ENCODE results near the gene XPO6. TPM values are rescaled to one million over a fixed set of nuclear protein-coding genes. Genes with fewer than 3 reads are reported as not detected.
A peak's percentile ranks its signal among the peaks of the same experiment; 100 is the strongest.
"Not testable (repeated sequence)": the region's sequence is repeated elsewhere in the genome, so short reads cannot be mapped to it uniquely, and the experiment has no call there.

Gene XPO6
- total and polyA plus RNA-seq, 5 donors from 2014 or later: 60.4 to 302 (median 64.9) TPM

- Histone ChIP-seq H3K27me3 (ENCODE audit: control insufficient read depth, insufficient read depth, low read length) (no peaks in the 10 kb centered on the region), H3K4me3 (ENCODE audit: low read depth, low read length) (no peak overlapping the region), H3K4me1 (ENCODE audit: control insufficient read depth, insufficient read depth, low read length, poor library complexity, severe bottlenecking) (peaks cover 3% of the 10 kb centered on the region), H3K36me3 (ENCODE audit: control insufficient read depth, insufficient read depth, low read length) (no peaks in the 10 kb centered on the region), H3K9me3 (ENCODE audit: control insufficient read depth in 2 of 2, low read length in 2 of 2) (peaks cover 6 to 8% of the 10 kb centered on the region in 2 experiments), H3K27ac (ENCODE audit: insufficient read depth, low read length, poor library complexity, severe bottlenecking) (no peak overlapping the region)
- Mint-ChIP-seq H3K27me3 (peaks cover 12% of the 10 kb centered on the region), H3K36me3 (no peaks in the 10 kb centered on the region), H3K27ac (no peak overlapping the region), H3K4me1 (peaks cover 0 to 3% (median 0%) of the 10 kb centered on the region in 4 donors), H3K4me3 (no peak overlapping the region), H3K9me3 (peaks cover 0 to 5% (median 0%) of the 10 kb centered on the region in 7 donors)
- ATAC-seq (ENCODE audit: low read depth in 2 of 2) (no peak), DNase-seq (no peak)
Observed at GRCh38 chr16:28254158-28254557, 42.4 kb upstream of the XPO6 start.

- Histone ChIP-seq H3K9me3 (ENCODE audit: control insufficient read depth in 2 of 2, low read length in 2 of 2) (peaks cover 6 to 8% of the 10 kb centered on the region in 2 experiments), H3K27ac (ENCODE audit: insufficient read depth, low read length, poor library complexity, severe bottlenecking) (no peak overlapping the region), H3K4me1 (ENCODE audit: control insufficient read depth, insufficient read depth, low read length, poor library complexity, severe bottlenecking) (no peaks in the 10 kb centered on the region), H3K4me3 (ENCODE audit: low read depth, low read length) (no peak overlapping the region), H3K27me3 (ENCODE audit: control insufficient read depth, insufficient read depth, low read length) (no peaks in the 10 kb centered on the region), H3K36me3 (ENCODE audit: control insufficient read depth, insufficient read depth, low read length) (no peaks in the 10 kb centered on the region)
- no peaks in the 10 kb centered on the region for H3K36me3 Mint-ChIP-seq
- H3K9me3 Mint-ChIP-seq: peaks cover 0 to 5% (median 0%) of the 10 kb centered on the region in 7 donors
- DNase-seq (no peak), ATAC-seq (ENCODE audit: low read depth in 2 of 2) (no peak)
- H3K4me1 Mint-ChIP-seq: no peaks in the 10 kb centered on the region
- H3K27me3 Mint-ChIP-seq: peaks cover 6% of the 10 kb centered on the region
- H3K27ac Mint-ChIP-seq: no peak overlapping the region
- no peak overlapping the region for H3K4me3 Mint-ChIP-seq
Observed at GRCh38 chr16:28250999-28251398, 39.2 kb upstream of the XPO6 start.

- not testable (repeated sequence) for H3K4me1 ChIP-seq (ENCODE audit: control insufficient read depth, insufficient read depth, low read length, poor library complexity, severe bottlenecking); H3K27me3 ChIP-seq (ENCODE audit: control insufficient read depth, insufficient read depth, low read length); H3K4me1 Mint-ChIP-seq; H3K36me3 ChIP-seq (ENCODE audit: control insufficient read depth, insufficient read depth, low read length); H3K9me3 Mint-ChIP-seq; H3K4me3 Mint-ChIP-seq; H3K4me3 ChIP-seq (ENCODE audit: low read depth, low read length); H3K27ac Mint-ChIP-seq; H3K36me3 Mint-ChIP-seq; ATAC-seq (ENCODE audit: low read depth in 2 of 2); H3K27me3 Mint-ChIP-seq; H3K27ac ChIP-seq (ENCODE audit: insufficient read depth, low read length, poor library complexity, severe bottlenecking); H3K9me3 ChIP-seq (ENCODE audit: control insufficient read depth in 2 of 2, low read length in 2 of 2); DNase-seq
Observed at GRCh38 chr16:28249483-28249882, 37.7 kb upstream of the XPO6 start.

GRCh38 chr16:28241924-28242323 is 30.2 kb upstream of the XPO6 start:
- Mint-ChIP-seq H3K36me3 (no peaks in the 10 kb centered on the region), H3K4me1 (no peaks in the 10 kb centered on the region), H3K4me3 (no peak overlapping the region), H3K27ac (no peak overlapping the region), H3K27me3 (peaks cover 4% of the 10 kb centered on the region), H3K9me3 (peaks cover 0 to 3% (median 0%) of the 10 kb centered on the region in 7 donors)
- Histone ChIP-seq H3K27ac (ENCODE audit: insufficient read depth, low read length, poor library complexity, severe bottlenecking) (no peak overlapping the region), H3K9me3 (ENCODE audit: control insufficient read depth in 2 of 2, low read length in 2 of 2) (no peaks in the 10 kb centered on the region), H3K27me3 (ENCODE audit: control insufficient read depth, insufficient read depth, low read length) (no peaks in the 10 kb centered on the region), H3K4me3 (ENCODE audit: low read depth, low read length) (no peak overlapping the region), H3K4me1 (ENCODE audit: control insufficient read depth, insufficient read depth, low read length, poor library complexity, severe bottlenecking) (no peaks in the 10 kb centered on the region), H3K36me3 (ENCODE audit: control insufficient read depth, insufficient read depth, low read length) (no peaks in the 10 kb centered on the region)
- no peak for DNase-seq
- ATAC-seq (ENCODE audit: low read depth in 2 of 2): no peak

GRCh38 chr16:28237754-28238357 is 26.1 kb upstream of the XPO6 start:
- Mint-ChIP-seq H3K27me3 (peaks cover 8% of the 10 kb centered on the region), H3K9me3 (peaks cover 0 to 4% (median 0%) of the 10 kb centered on the region in 7 donors), H3K4me1 (no peaks in the 10 kb centered on the region), H3K4me3 (no peak overlapping the region), H3K27ac (no peak overlapping the region), H3K36me3 (no peaks in the 10 kb centered on the region)
- H3K9me3 ChIP-seq (ENCODE audit: control insufficient read depth in 2 of 2, low read length in 2 of 2): no peaks in the 10 kb centered on the region
- no peak overlapping the region for H3K27ac ChIP-seq (ENCODE audit: insufficient read depth, low read length, poor library complexity, severe bottlenecking)
- no peaks in the 10 kb centered on the region for H3K4me1 ChIP-seq (ENCODE audit: control insufficient read depth, insufficient read depth, low read length, poor library complexity, severe bottlenecking)
- H3K36me3 ChIP-seq (ENCODE audit: control insufficient read depth, insufficient read depth, low read length): no peaks in the 10 kb centered on the region
- no peak overlapping the region for H3K4me3 ChIP-seq (ENCODE audit: low read depth, low read length)
- peak in 1 of 3 donors; percentile 18 for DNase-seq
- no peaks in the 10 kb centered on the region for H3K27me3 ChIP-seq (ENCODE audit: control insufficient read depth, insufficient read depth, low read length)
- no peak for ATAC-seq (ENCODE audit: low read depth in 2 of 2)

GRCh38 chr16:28231763-28232162 is 20.0 kb upstream of the XPO6 start:
- no peaks in the 10 kb centered on the region for H3K9me3 ChIP-seq (ENCODE audit: control insufficient read depth in 2 of 2, low read length in 2 of 2)
- Mint-ChIP-seq H3K27ac (no peak overlapping the region), H3K9me3 (peaks cover 0 to 2% (median 0%) of the 10 kb centered on the region in 7 donors), H3K36me3 (no peaks in the 10 kb centered on the region), H3K4me3 (no peak overlapping the region), H3K4me1 (no peaks in the 10 kb centered on the region), H3K27me3 (peaks cover 12% of the 10 kb centered on the region)
- H3K4me1 ChIP-seq (ENCODE audit: control insufficient read depth, insufficient read depth, low read length, poor library complexity, severe bottlenecking): no peaks in the 10 kb centered on the region
- H3K27me3 ChIP-seq (ENCODE audit: control insufficient read depth, insufficient read depth, low read length): no peaks in the 10 kb centered on the region
- H3K27ac ChIP-seq (ENCODE audit: insufficient read depth, low read length, poor library complexity, severe bottlenecking): no peak overlapping the region
- no peak overlapping the region for H3K4me3 ChIP-seq (ENCODE audit: low read depth, low read length)
- ATAC-seq (ENCODE audit: low read depth in 2 of 2) (no peak), DNase-seq (no peak)
- no peaks in the 10 kb centered on the region for H3K36me3 ChIP-seq (ENCODE audit: control insufficient read depth, insufficient read depth, low read length)

- DNase-seq; H3K9me3 Mint-ChIP-seq; H3K27me3 ChIP-seq (ENCODE audit: control insufficient read depth, insufficient read depth, low read length); H3K4me1 ChIP-seq (ENCODE audit: control insufficient read depth, insufficient read depth, low read length, poor library complexity, severe bottlenecking); H3K36me3 ChIP-seq (ENCODE audit: control insufficient read depth, insufficient read depth, low read length); H3K4me3 ChIP-seq (ENCODE audit: low read depth, low read length); ATAC-seq (ENCODE audit: low read depth in 2 of 2); H3K27me3 Mint-ChIP-seq; H3K27ac ChIP-seq (ENCODE audit: insufficient read depth, low read length, poor library complexity, severe bottlenecking); H3K27ac Mint-ChIP-seq; H3K4me1 Mint-ChIP-seq; H3K36me3 Mint-ChIP-seq; H3K4me3 Mint-ChIP-seq; H3K9me3 ChIP-seq (ENCODE audit: control insufficient read depth in 2 of 2, low read length in 2 of 2): not testable (repeated sequence)
Observed at GRCh38 chr16:28223909-28224308, 12.1 kb upstream of the XPO6 start.

- H3K4me1 ChIP-seq (ENCODE audit: control insufficient read depth, insufficient read depth, low read length, poor library complexity, severe bottlenecking); H3K27ac ChIP-seq (ENCODE audit: insufficient read depth, low read length, poor library complexity, severe bottlenecking); H3K36me3 Mint-ChIP-seq; H3K27me3 Mint-ChIP-seq; ATAC-seq (ENCODE audit: low read depth in 2 of 2); H3K9me3 ChIP-seq (ENCODE audit: control insufficient read depth in 2 of 2, low read length in 2 of 2); H3K4me3 Mint-ChIP-seq; DNase-seq; H3K27me3 ChIP-seq (ENCODE audit: control insufficient read depth, insufficient read depth, low read length); H3K4me3 ChIP-seq (ENCODE audit: low read depth, low read length); H3K9me3 Mint-ChIP-seq; H3K36me3 ChIP-seq (ENCODE audit: control insufficient read depth, insufficient read depth, low read length); H3K27ac Mint-ChIP-seq; H3K4me1 Mint-ChIP-seq: not testable (repeated sequence)
Observed at GRCh38 chr16:28219777-28220176, 8.0 kb upstream of the XPO6 start.

Measured in CD4-positive, CD25-positive, alpha-beta regulatory T cell (primary cell).